DND-41 (cell line): ENCODE data around the gene SLC41A3.

Experiments
- ATAC-seq: fragments of 200-7000 bp; cut with Tn5 transposase; 3 replicates; pipeline ENCODE4 v1.9.1; 2021; ENCODE audit warnings: low read depth; ENCODE audit not compliant: insufficient read depth
- DNase-seq: peaks from one replicate; pipeline ENCODE4 v3.0.0-alpha.2; 2020
- H2AFZ ChIP-seq: 2 replicates; pipeline ENCODE4 v1.6.0; 2012; ENCODE audit warnings: low read depth, low read length
- H3K27ac ChIP-seq: 2 replicates; pipeline ENCODE4 v1.5.1; 2012; ENCODE audit warnings: low read length, inconsistent platforms
- H3K27me3 ChIP-seq: fragments of 200-600 bp; sonication (generic); 2 replicates; pipeline ENCODE4 v1.6.0; 2012; ENCODE audit warnings: low read length, mild to moderate bottlenecking, inconsistent platforms; ENCODE audit not compliant: insufficient read depth, poor library complexity
- H3K36me3 ChIP-seq: 2 replicates; pipeline ENCODE4 v1.5.1; 2012; ENCODE audit warnings: low read length, inconsistent platforms; ENCODE audit not compliant: insufficient read depth
- H3K4me1 ChIP-seq: 2 replicates; pipeline ENCODE4 v1.5.1; 2012; ENCODE audit warnings: mild to moderate bottlenecking, low read length; ENCODE audit not compliant: insufficient read depth
- H3K4me2 ChIP-seq: 2 replicates; pipeline ENCODE4 v1.6.0; 2012; ENCODE audit warnings: mild to moderate bottlenecking, moderate library complexity, low read length, inconsistent platforms; ENCODE audit not compliant: insufficient read depth
- H3K4me3 ChIP-seq, 2 experiments: fragments of 200-600 bp in 1 of 2; shearing (Covaris generic) in 1 of 2; 2 replicates each; pipeline ENCODE4 v1.5.1; 2012 to 2016; ENCODE audit warnings: inconsistent platforms in 2 of 2, low read length in 2 of 2, mild to moderate bottlenecking in 2 of 2, low read depth in 1 of 2, moderate library complexity in 1 of 2
- H3K79me2 ChIP-seq: 2 replicates; pipeline ENCODE4 v1.6.0; 2012; ENCODE audit warnings: low read length, inconsistent platforms; ENCODE audit not compliant: insufficient read depth
- H3K9ac ChIP-seq: 2 replicates; pipeline ENCODE4 v1.6.0; 2012; ENCODE audit warnings: low read depth, mild to moderate bottlenecking, inconsistent platforms, low read length, moderate library complexity
- H3K9me3 ChIP-seq: 2 replicates; pipeline ENCODE4 v1.5.1; 2012; ENCODE audit warnings: low read length, moderate library complexity, mild to moderate bottlenecking, inconsistent platforms; ENCODE audit not compliant: insufficient read depth, severe bottlenecking
- H4K20me1 ChIP-seq: 2 replicates; pipeline ENCODE4 v1.6.0; 2012; ENCODE audit warnings: low read length; ENCODE audit not compliant: insufficient read depth
- EZH2 ChIP-seq: IDR thresholded peaks from 3 replicates; pipeline ENCODE4 v1.6.1; 2012; ENCODE audit warnings: borderline replicate concordance, low read depth, mild to moderate bottlenecking, moderate library complexity, low read length, inconsistent platforms; ENCODE audit not compliant: severe bottlenecking
- TF ChIP-seq, protein P1 (sequence below): IDR thresholded peaks from 2 replicates; pipeline ENCODE4 v1.5.1; 2012; ENCODE audit warnings: borderline replicate concordance, low read length, moderate library complexity, mild to moderate bottlenecking; ENCODE audit not compliant: poor library complexity, severe bottlenecking; ENCODE audit errors: extremely low read depth

The SLC41A3 gene

GRCh38 chr3:126125781-126126251 lies 41.9 kb upstream of the SLC41A3 start:
- H3K27ac ChIP-seq = no peak overlapping the region
- H3K4me1 ChIP-seq = no peaks in the 10 kb centered on the region
- no peak for DNase-seq
- no peaks in the 10 kb centered on the region for H3K36me3 ChIP-seq
- H3K27me3 ChIP-seq = peaks cover 8% of the 10 kb centered on the region
- no peak overlapping the region for H3K9ac ChIP-seq
- H3K4me3 ChIP-seq = no peak overlapping the region
- no peaks in the 10 kb centered on the region for H3K79me2 ChIP-seq
- no peaks in the 10 kb centered on the region for H3K9me3 ChIP-seq
- no peak overlapping the region for H3K4me2 ChIP-seq
- H2AFZ ChIP-seq = no peak overlapping the region
- TF ChIP-seq EZH2 = no peak
- TF ChIP-seq, protein P1, sequence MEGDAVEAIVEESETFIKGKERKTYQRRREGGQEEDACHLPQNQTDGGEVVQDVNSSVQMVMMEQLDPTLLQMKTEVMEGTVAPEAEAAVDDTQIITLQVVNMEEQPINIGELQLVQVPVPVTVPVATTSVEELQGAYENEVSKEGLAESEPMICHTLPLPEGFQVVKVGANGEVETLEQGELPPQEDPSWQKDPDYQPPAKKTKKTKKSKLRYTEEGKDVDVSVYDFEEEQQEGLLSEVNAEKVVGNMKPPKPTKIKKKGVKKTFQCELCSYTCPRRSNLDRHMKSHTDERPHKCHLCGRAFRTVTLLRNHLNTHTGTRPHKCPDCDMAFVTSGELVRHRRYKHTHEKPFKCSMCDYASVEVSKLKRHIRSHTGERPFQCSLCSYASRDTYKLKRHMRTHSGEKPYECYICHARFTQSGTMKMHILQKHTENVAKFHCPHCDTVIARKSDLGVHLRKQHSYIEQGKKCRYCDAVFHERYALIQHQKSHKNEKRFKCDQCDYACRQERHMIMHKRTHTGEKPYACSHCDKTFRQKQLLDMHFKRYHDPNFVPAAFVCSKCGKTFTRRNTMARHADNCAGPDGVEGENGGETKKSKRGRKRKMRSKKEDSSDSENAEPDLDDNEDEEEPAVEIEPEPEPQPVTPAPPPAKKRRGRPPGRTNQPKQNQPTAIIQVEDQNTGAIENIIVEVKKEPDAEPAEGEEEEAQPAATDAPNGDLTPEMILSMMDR = no peak
- ATAC-seq = no peak
- no peaks in the 10 kb centered on the region for H4K20me1 ChIP-seq

DNA sequence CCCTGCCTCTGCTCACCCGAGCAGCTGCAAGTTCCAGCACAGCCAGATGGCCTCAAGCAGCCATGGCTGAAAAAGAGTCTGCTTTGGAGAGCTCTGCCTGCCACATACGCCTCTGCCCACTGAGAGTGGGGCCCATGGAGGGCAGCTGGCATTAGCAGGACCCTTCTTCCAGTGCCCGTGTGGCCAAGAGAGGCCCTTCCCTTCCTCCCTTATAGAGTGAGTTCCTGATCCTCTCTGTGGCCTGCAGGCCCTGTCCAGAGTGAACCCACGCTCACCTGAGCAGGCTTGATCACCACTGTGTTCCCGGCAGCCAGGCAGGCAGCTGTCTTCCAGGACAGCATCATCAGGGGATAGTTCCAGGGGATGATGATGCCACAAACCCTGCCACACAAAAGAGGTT lies 41.4 kb upstream of the SLC41A3 start:
- H3K4me1 ChIP-seq = no peaks in the 10 kb centered on the region
- no peak overlapping the region for H3K27ac ChIP-seq
- no peak for ATAC-seq
- no peaks in the 10 kb centered on the region for H4K20me1 ChIP-seq
- no peaks in the 10 kb centered on the region for H3K36me3 ChIP-seq
- TF ChIP-seq, protein P1 = no peak
- no peak for TF ChIP-seq EZH2
- no peak overlapping the region for H3K4me2 ChIP-seq
- H3K4me3 ChIP-seq = no peak overlapping the region
- H2AFZ ChIP-seq = no peak overlapping the region
- no peak overlapping the region for H3K9ac ChIP-seq
- peaks cover 8% of the 10 kb centered on the region for H3K27me3 ChIP-seq
- H3K9me3 ChIP-seq = no peaks in the 10 kb centered on the region
- DNase-seq = no peak
- H3K79me2 ChIP-seq = no peaks in the 10 kb centered on the region

DNA sequence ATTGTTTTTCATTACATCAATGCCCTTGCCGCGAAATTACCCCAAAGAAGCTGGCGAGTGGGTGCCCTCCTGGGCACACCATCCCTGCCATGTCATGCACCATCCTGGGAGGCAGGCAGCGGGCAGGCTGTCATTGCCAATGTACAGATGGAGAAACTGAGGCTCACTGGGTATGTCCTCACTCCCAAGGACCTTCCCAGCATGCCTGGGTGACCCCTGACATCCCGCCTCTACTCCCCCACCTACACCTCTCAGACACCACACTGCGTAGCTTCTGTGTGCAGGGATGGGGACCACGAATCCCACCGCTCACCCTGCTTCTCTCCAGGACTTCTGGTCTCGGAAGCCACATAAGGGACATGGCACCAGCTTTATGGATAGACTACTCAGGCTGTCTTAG lies 41.0 kb upstream of the SLC41A3 start:
- no peaks in the 10 kb centered on the region for H3K36me3 ChIP-seq
- no peaks in the 10 kb centered on the region for H3K9me3 ChIP-seq
- H3K79me2 ChIP-seq = no peaks in the 10 kb centered on the region
- H3K9ac ChIP-seq = no peak overlapping the region
- no peak overlapping the region for H3K27ac ChIP-seq
- H3K4me3 ChIP-seq = no peak overlapping the region
- peaks cover 8% of the 10 kb centered on the region for H3K27me3 ChIP-seq
- DNase-seq (no peak), ATAC-seq (no peak)
- no peaks in the 10 kb centered on the region for H4K20me1 ChIP-seq
- no peak overlapping the region for H2AFZ ChIP-seq
- no peaks in the 10 kb centered on the region for H3K4me1 ChIP-seq
- no peak overlapping the region for H3K4me2 ChIP-seq
- TF ChIP-seq, protein P1 = no peak
- TF ChIP-seq EZH2 = no peak
